GM12878 (cell line): ENCODE data around the gene SLC16A10. TPM values are rescaled to one million over a fixed set of nuclear protein-coding genes. Genes with fewer than 3 reads are reported as not detected.

ENCODE experiments used
- ATAC-seq: fragments of 200-7000 bp; cut with Tn5 transposase; 3 replicates; pipeline ENCODE4 v1.9.1; 2020; ENCODE audit warnings: mild to moderate bottlenecking, moderate library complexity
- BruUV-seq: library from RNA; stranded (reverse); fragments of 400-500 nt; replicated peaks from 2 replicates; lab custom pipeline; 2021; lab: Mats Ljungman, UMichigan
- CTCF ChIA-PET: fragments of 300-600 bp; sonication (Branson Sonifier 250); formaldehyde crosslinking; extraction: SDS; loops from one replicate; lab custom pipeline; 2021; ENCODE audit warnings: inconsistent platforms; lab: Yijun Ruan, JAX
- POLR2A ChIA-PET: fragments of 350-600 bp; formaldehyde crosslinking; extraction: SDS; loops from one replicate; lab custom pipeline; 2021; ENCODE audit warnings: inconsistent platforms; lab: Charles Lee
- RAD21 ChIA-PET: fragments of 300-600 bp; sonication (Branson Sonifier 250); formaldehyde crosslinking; loops from one replicate; lab custom pipeline; 2023; ENCODE audit warnings: antibody characterized with exemption; ENCODE audit not compliant: unreplicated experiment; lab: Charles Lee
- SMC1A ChIA-PET: fragments of 300-600 bp; sonication (Branson Sonifier 250); formaldehyde crosslinking; loops from one replicate; lab custom pipeline; 2023; ENCODE audit not compliant: unreplicated experiment, uncharacterized antibody; lab: Charles Lee
- DNase-seq: peaks from one replicate; pipeline ENCODE4 v3.0.0-alpha.2; 2011; ENCODE audit warnings: low read depth, low spot score
- FAIRE-seq: peaks from 3 replicates; lab custom pipeline; 2011; peaks lifted over from hg19 to GRCh38; lab: Jason Lieb, UNC
- H2AFZ ChIP-seq: 2 replicates; pipeline ENCODE4 v1.6.0; 2011; ENCODE audit warnings: low read depth, low read length, control low read depth; ENCODE audit not compliant: control insufficient read depth
- H3K27ac ChIP-seq: 2 replicates; pipeline ENCODE4 v1.5.1; 2011; ENCODE audit warnings: control low read depth; ENCODE audit not compliant: control insufficient read depth, insufficient read depth
- H3K27me3 ChIP-seq, 2 experiments: replicated peaks in 1 of 2; 2 replicates each; pipeline versions ENCODE4 v1.6.0 to v1.6.1; 2011; ENCODE audit warnings: low read length in 1 of 2; ENCODE audit not compliant: control insufficient read depth in 2 of 2, insufficient read depth in 2 of 2
- H3K36me3 ChIP-seq, 2 experiments: 2 replicates each; pipeline ENCODE4 v1.5.1; 2011; ENCODE audit warnings: low read length in 1 of 2; ENCODE audit not compliant: control insufficient read depth in 2 of 2, insufficient read depth in 2 of 2
- H3K4me1 ChIP-seq: 2 replicates; pipeline ENCODE4 v1.6.1; 2011; ENCODE audit warnings: mild to moderate bottlenecking, low read length, moderate library complexity, mixed read lengths; ENCODE audit not compliant: control insufficient read depth, insufficient read depth
- H3K4me2 ChIP-seq: 2 replicates; pipeline ENCODE4 v1.6.0; 2011; ENCODE audit warnings: control low read depth; ENCODE audit not compliant: control insufficient read depth, insufficient read depth
- H3K4me3 ChIP-seq: fragments of 200-600 bp; sonication (generic); 2 replicates; pipeline ENCODE4 v1.5.1; 2016
- H3K79me2 ChIP-seq: 2 replicates; pipeline ENCODE4 v1.6.0; 2011; ENCODE audit warnings: low read length; ENCODE audit not compliant: control insufficient read depth, insufficient read depth
- H3K9ac ChIP-seq: 2 replicates; pipeline ENCODE4 v1.8.0; 2011; ENCODE audit warnings: low read length, control low read depth, mixed read lengths; ENCODE audit not compliant: control insufficient read depth, insufficient read depth
- H3K9me3 ChIP-seq: replicated peaks from 3 replicates; pipeline ENCODE4 v1.5.1; 2011; ENCODE audit warnings: mild to moderate bottlenecking, low read length; ENCODE audit not compliant: control insufficient read depth, insufficient read depth
- H4K20me1 ChIP-seq: 2 replicates; pipeline ENCODE4 v1.6.0; 2011; ENCODE audit not compliant: control insufficient read depth, insufficient read depth
- BACH1 ChIP-seq: fragments of 450-650 bp; IDR thresholded peaks from 2 replicates; pipeline ENCODE4 v1.6.1; 2017; ENCODE audit warnings: mild to moderate bottlenecking, borderline replicate concordance
- BCL11A ChIP-seq: IDR thresholded peaks from 2 replicates; pipeline ENCODE4 v1.6.1; 2011; ENCODE audit warnings: low read depth, low read length
- IKZF1 ChIP-seq: fragments of 450-650 bp; conservative IDR thresholded peaks from 2 replicates; pipeline ENCODE4 v1.6.1; 2017; ENCODE audit warnings: antibody characterized with exemption, mild to moderate bottlenecking
- MLLT1 ChIP-seq: fragments of 450-650 bp; IDR thresholded peaks from 2 replicates; pipeline ENCODE4 v1.6.1; 2016; ENCODE audit warnings: mild to moderate bottlenecking
- NR2F1 ChIP-seq: fragments of 450-650 bp; conservative IDR thresholded peaks from 2 replicates; pipeline ENCODE4 v1.6.1; 2017; ENCODE audit warnings: mild to moderate bottlenecking
- PAX5 ChIP-seq: IDR thresholded peaks from 2 replicates; pipeline ENCODE4 v1.6.1; 2011; ENCODE audit warnings: low read depth, low read length, borderline replicate concordance
- RCOR1 ChIP-seq: conservative IDR thresholded peaks from 2 replicates; pipeline ENCODE4 v1.6.1; 2012; ENCODE audit warnings: low read depth, low read length, improper control_type of control experiment
- SIX5 ChIP-seq: IDR thresholded peaks from 2 replicates; pipeline ENCODE4 v1.6.1; 2011; ENCODE audit warnings: mild to moderate bottlenecking, low read depth, low read length, moderate library complexity; ENCODE audit not compliant: severe bottlenecking
- SUPT20H ChIP-seq: IDR thresholded peaks from 2 replicates; pipeline ENCODE4 v1.6.1; 2011; ENCODE audit warnings: low read depth, mild to moderate bottlenecking, low read length, moderate library complexity, borderline replicate concordance; ENCODE audit not compliant: control insufficient read depth
- TAF1 ChIP-seq: IDR thresholded peaks from 2 replicates; pipeline ENCODE4 v1.6.1; 2011; ENCODE audit warnings: mild to moderate bottlenecking, low read depth, low read length, borderline replicate concordance
- YY1 ChIP-seq: IDR thresholded peaks from 2 replicates; pipeline ENCODE4 v1.6.1; 2011; ENCODE audit warnings: low read depth, mild to moderate bottlenecking, low read length
- ZNF687 ChIP-seq: fragments of 450-650 bp; IDR thresholded peaks from 2 replicates; pipeline ENCODE4 v1.6.1; 2017; ENCODE audit warnings: mild to moderate bottlenecking, moderate library complexity
- WGBS: methylation state at CpG from one replicate; pipeline ENCODE4 v1.1.6; 2016; ENCODE audit warnings: low lambda C conversion rate; ENCODE audit not compliant: insufficient replicate concordance, insufficient coverage; ENCODE audit errors: missing lambda C conversion rate; 5-methylcytosine and 5-hydroxymethylcytosine counted together
- in situ Hi-C: fragments of 300-500 bp; cut with MboI; formaldehyde crosslinking; loops from 9 replicates; pipeline ENCODE4 v1.14.3; 2018; ENCODE audit warnings: mixed read lengths
- intact Hi-C: fragments of 100-400 bp; cut with micrococcal nuclease; formaldehyde crosslinking; loops from one replicate; pipeline ENCODE4 v1.14.2; 2022; ENCODE audit not compliant: unreplicated experiment
- polyA plus RNA-seq, 11 experiments: library from polyadenylated mRNA; depleted of rRNA in 4 of 11; unstranded in 6 of 11; stranded (reverse) in 5 of 11; fragments of >200 nt; fragmentation: Nextera tagmentation in 4 of 11; fragmentation: Illumina TruSeq in 1 of 11; extraction: Ambion mirVana in 4 of 11; extraction: Trizol in 1 of 11; gene quantifications; 1 replicate in 1 of 11; 2 replicates in 10 of 11; pipeline versions ENCODE4 v1.2.1 to v1.2.3, GENCODE V29; 2011 to 2016; ENCODE audit warnings: inconsistent platforms in 2 of 11, missing spikeins in 2 of 11, low read depth in 1 of 11
- total RNA-seq, 4 experiments: library from RNA; depleted of rRNA in 3 of 4; stranded (reverse); fragments of >200 nt in 3 of 4; fragmentation: Illumina TruSeq in 1 of 4; extraction: Trizol in 1 of 4; gene quantifications; 2 replicates each; pipeline versions ENCODE4 v1.2.1 to v1.2.3, GENCODE V29; 2013 to 2021
- TF ChIP-seq, protein P1 (sequence below): fragments of 450-650 bp; IDR thresholded peaks from 2 replicates; pipeline ENCODE4 v1.6.1; 2016; ENCODE audit warnings: mild to moderate bottlenecking, moderate library complexity, borderline replicate concordance
- TF ChIP-seq, protein P2 (sequence below): IDR thresholded peaks from 2 replicates; pipeline ENCODE4 v1.6.1; 2011; ENCODE audit warnings: low read depth, low read length, improper control_type of control experiment, borderline replicate concordance

Gene SLC16A10
- total and polyA plus RNA-seq, 10 of the 15 experiments (the other 5 are each of a cell fraction or from before 2014, with no cell fraction given), result 2.3 to 19.0 (median 8.0) TPM

GRCh38 chr6:111052171-111052570 is 35.1 kb upstream of the SLC16A10 start:
- in situ Hi-C loops (no loop called here), intact Hi-C loops (no loop called here)
- RAD21 ChIA-PET, result no interaction called here
- SMC1A ChIA-PET, result no interaction called here
- no peaks in the 10 kb centered on the region for H3K36me3 ChIP-seq
- peaks cover 6% of the 10 kb centered on the region; the same call in 1 of the 2 replicates for H3K4me1 ChIP-seq
- no peaks in the 10 kb centered on the region for H4K20me1 ChIP-seq
- no TSS peak for BruUV-seq
- H3K4me3 ChIP-seq, result no peak overlapping the region
- FAIRE-seq (no peak), DNase-seq (no peak), ATAC-seq (no peak)
- no peak overlapping the region for H2AFZ ChIP-seq
- H3K9me3 ChIP-seq, result no peaks in the 10 kb centered on the region; the same call in 2 of the 3 replicates
- no peak overlapping the region for H3K9ac ChIP-seq
- no peaks in the 10 kb centered on the region for H3K79me2 ChIP-seq
- 71% methylated on average over 3 of the region's 3 CpGs for WGBS
- POLR2A ChIA-PET, result no interaction called here
- CTCF ChIA-PET, result interaction anchor here (4.6 kb wide), 1 partner anchor 157 kb away, joined by 24 read pairs; no protein-coding TSS in a partner anchor
- no peak overlapping the region for H3K27ac ChIP-seq
- no peaks in the 10 kb centered on the region for H3K27me3 ChIP-seq
- H3K4me2 ChIP-seq, result no peak overlapping the region
- TF ChIP-seq ZNF687 (no peak), MLLT1 (no peak), TAF1 (no peak), PAX5 (no peak), SUPT20H (no peak), YY1 (no peak), IKZF1 (no peak), SIX5 (no peak), NR2F1 (no peak), RCOR1 (no peak), BCL11A (no peak), BACH1 (no peak)
- TF ChIP-seq, protein P1, sequence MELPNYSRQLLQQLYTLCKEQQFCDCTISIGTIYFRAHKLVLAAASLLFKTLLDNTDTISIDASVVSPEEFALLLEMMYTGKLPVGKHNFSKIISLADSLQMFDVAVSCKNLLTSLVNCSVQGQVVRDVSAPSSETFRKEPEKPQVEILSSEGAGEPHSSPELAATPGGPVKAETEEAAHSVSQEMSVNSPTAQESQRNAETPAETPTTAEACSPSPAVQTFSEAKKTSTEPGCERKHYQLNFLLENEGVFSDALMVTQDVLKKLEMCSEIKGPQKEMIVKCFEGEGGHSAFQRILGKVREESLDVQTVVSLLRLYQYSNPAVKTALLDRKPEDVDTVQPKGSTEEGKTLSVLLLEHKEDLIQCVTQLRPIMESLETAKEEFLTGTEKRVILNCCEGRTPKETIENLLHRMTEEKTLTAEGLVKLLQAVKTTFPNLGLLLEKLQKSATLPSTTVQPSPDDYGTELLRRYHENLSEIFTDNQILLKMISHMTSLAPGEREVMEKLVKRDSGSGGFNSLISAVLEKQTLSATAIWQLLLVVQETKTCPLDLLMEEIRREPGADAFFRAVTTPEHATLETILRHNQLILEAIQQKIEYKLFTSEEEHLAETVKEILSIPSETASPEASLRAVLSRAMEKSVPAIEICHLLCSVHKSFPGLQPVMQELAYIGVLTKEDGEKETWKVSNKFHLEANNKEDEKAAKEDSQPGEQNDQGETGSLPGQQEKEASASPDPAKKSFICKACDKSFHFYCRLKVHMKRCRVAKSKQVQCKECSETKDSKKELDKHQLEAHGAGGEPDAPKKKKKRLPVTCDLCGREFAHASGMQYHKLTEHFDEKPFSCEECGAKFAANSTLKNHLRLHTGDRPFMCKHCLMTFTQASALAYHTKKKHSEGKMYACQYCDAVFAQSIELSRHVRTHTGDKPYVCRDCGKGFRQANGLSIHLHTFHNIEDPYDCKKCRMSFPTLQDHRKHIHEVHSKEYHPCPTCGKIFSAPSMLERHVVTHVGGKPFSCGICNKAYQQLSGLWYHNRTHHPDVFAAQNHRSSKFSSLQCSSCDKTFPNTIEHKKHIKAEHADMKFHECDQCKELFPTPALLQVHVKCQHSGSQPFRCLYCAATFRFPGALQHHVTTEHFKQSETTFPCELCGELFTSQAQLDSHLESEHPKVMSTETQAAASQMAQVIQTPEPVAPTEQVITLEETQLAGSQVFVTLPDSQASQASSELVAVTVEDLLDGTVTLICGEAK, result no peak
- TF ChIP-seq, protein P2, sequence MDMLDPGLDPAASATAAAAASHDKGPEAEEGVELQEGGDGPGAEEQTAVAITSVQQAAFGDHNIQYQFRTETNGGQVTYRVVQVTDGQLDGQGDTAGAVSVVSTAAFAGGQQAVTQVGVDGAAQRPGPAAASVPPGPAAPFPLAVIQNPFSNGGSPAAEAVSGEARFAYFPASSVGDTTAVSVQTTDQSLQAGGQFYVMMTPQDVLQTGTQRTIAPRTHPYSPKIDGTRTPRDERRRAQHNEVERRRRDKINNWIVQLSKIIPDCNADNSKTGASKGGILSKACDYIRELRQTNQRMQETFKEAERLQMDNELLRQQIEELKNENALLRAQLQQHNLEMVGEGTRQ, result no peak
